Pons (tissue), 1 donor: ENCODE data around the gene TOB2.

Experiments used
- DNase-seq: peaks from one replicate; pipeline ENCODE4 v3.0.0-alpha.2; 2016; ENCODE audit warnings: low spot score

The TOB2 gene

GRCh38 chr22:41384128-41384527 is 62.5 kb downstream of the TOB2 start:
- no peak for DNase-seq
